HepG2 (cell line): ENCODE data around the gene SNRPD2. TPM values are rescaled to one million over a fixed set of nuclear protein-coding genes. Genes with fewer than 3 reads are reported as not detected.

Source experiments
- AGO2 ChIP-seq: fragments of 200-400 bp; formaldehyde crosslinking; optimal IDR thresholded peaks from 2 replicates; pipeline ENCODE3; 2017; ENCODE audit warnings: mild to moderate bottlenecking, low read depth, low read length, moderate library complexity
- ARID4A ChIP-seq: sonication (generic); formaldehyde crosslinking; IDR thresholded peaks from 2 replicates; pipeline ENCODE4 v1.5.0; 2020; ENCODE audit warnings: mild to moderate bottlenecking, missing genetic modification reagents, borderline replicate concordance
- ATF1 ChIP-seq: IDR thresholded peaks from 2 replicates; pipeline ENCODE4 v1.6.1; 2016; ENCODE audit warnings: mild to moderate bottlenecking, control low read depth
- DMAP1 ChIP-seq: IDR thresholded peaks from 2 replicates; pipeline ENCODE4 v1.6.1; 2016
- ETS1 ChIP-seq: sonication (generic); formaldehyde crosslinking; IDR thresholded peaks from 2 replicates; pipeline ENCODE4 v1.4.0; 2020; ENCODE audit warnings: missing genetic modification reagents
- HIC2 ChIP-seq: sonication (generic); formaldehyde crosslinking; IDR thresholded peaks from 2 replicates; pipeline ENCODE4 v1.9.0; 2022; ENCODE audit warnings: low read depth, missing genetic modification reagents
- KDM2A ChIP-seq: sonication (generic); formaldehyde crosslinking; IDR thresholded peaks from 2 replicates; pipeline ENCODE4 v1.4.0; 2020; ENCODE audit warnings: low read depth, missing genetic modification reagents, borderline replicate concordance
- MXD3 ChIP-seq: IDR thresholded peaks from 2 replicates; pipeline ENCODE4 v1.6.1; 2016; ENCODE audit warnings: mild to moderate bottlenecking, missing biosample characterization, missing genetic modification reagents
- PHF21A ChIP-seq: sonication (generic); formaldehyde crosslinking; IDR thresholded peaks from 2 replicates; pipeline ENCODE4 v1.5.0; 2020; ENCODE audit warnings: mild to moderate bottlenecking, missing genetic modification reagents
- RELA ChIP-seq: sonication (generic); formaldehyde crosslinking; IDR thresholded peaks from 2 replicates; pipeline ENCODE4 v1.4.0; 2020; ENCODE audit warnings: missing genetic modification reagents
- ZBTB38 ChIP-seq: sonication (generic); formaldehyde crosslinking; IDR thresholded peaks from 2 replicates; pipeline ENCODE4 v1.5.1; 2020; ENCODE audit warnings: mild to moderate bottlenecking, missing genetic modification reagents
- ZFP41 ChIP-seq: sonication (generic); formaldehyde crosslinking; IDR thresholded peaks from 2 replicates; pipeline ENCODE4 v1.4.0; 2020; ENCODE audit warnings: mild to moderate bottlenecking, missing genetic modification reagents, borderline replicate concordance
- ZNF446 ChIP-seq: sonication (generic); formaldehyde crosslinking; IDR thresholded peaks from 2 replicates; pipeline ENCODE4 v1.5.0; 2020; ENCODE audit warnings: mild to moderate bottlenecking, missing genetic modification reagents
- ZNF556 ChIP-seq: sonication (generic); formaldehyde crosslinking; IDR thresholded peaks from 2 replicates; pipeline ENCODE4 v1.4.0; 2020; ENCODE audit warnings: mild to moderate bottlenecking, missing genetic modification reagents, borderline replicate concordance
- ZNF605 ChIP-seq: sonication (generic); formaldehyde crosslinking; IDR thresholded peaks from 2 replicates; pipeline ENCODE4 v1.8.0; 2022; ENCODE audit warnings: mild to moderate bottlenecking, missing genetic modification reagents
- ZNF639 ChIP-seq: conservative IDR thresholded peaks from 2 replicates; pipeline ENCODE4 v1.6.1; 2018; ENCODE audit warnings: missing genetic modification reagents
- ZNF720 ChIP-seq: sonication (generic); formaldehyde crosslinking; IDR thresholded peaks from 2 replicates; pipeline ENCODE4 v1.4.0; 2020; ENCODE audit warnings: missing genetic modification reagents
- ZNF790 ChIP-seq: sonication (generic); formaldehyde crosslinking; IDR thresholded peaks from 2 replicates; pipeline ENCODE4 v1.8.0; 2022; ENCODE audit warnings: missing genetic modification reagents, mild to moderate bottlenecking, borderline replicate concordance
- polyA plus RNA-seq, 8 experiments: library from polyadenylated mRNA; depleted of rRNA in 3 of 8; stranded (reverse) in 7 of 8; unstranded in 1 of 8; fragments of >200 nt; fragmentation: Illumina TruSeq in 4 of 8; extraction: Trizol in 4 of 8; gene quantifications; 2 replicates each; pipeline versions ENCODE4 v1.2.1 to v1.2.3, GENCODE V29; 2011 to 2016; ENCODE audit warnings: low read depth in 4 of 8, missing spikeins in 1 of 8, mixed read lengths in 1 of 8; ENCODE audit not compliant: insufficient read depth in 1 of 8
- total RNA-seq, 5 experiments: library from RNA; depleted of rRNA; stranded (reverse); fragments of >200 nt; fragmentation: Illumina TruSeq; extraction: Trizol; gene quantifications; 2 replicates each; pipeline ENCODE4 v1.2.3, GENCODE V29; 2016; ENCODE audit warnings: low read depth in 1 of 5

SNRPD2 gene
- total and polyA plus RNA-seq, 2 of the 13 experiments (the other 11 are each of a cell fraction or from before 2014, with no cell fraction given) = 299 to 485 TPM

GRCh38 chr19:45692187-45693105, 693 bp upstream of the SNRPD2 start, which contains the start of gene QPCTL (continued):
- TF ChIP-seq ARID4A (CRISPR knock-in tag) (peak; percentile 97), ZNF790 (CRISPR knock-in tag) (peak; percentile 90), HIC2 (peak; percentile 43; the same call in 1 of the 2 replicates), ETS1 (CRISPR knock-in tag) (no peak), ZNF720 (no peak), DMAP1 (CRISPR knock-in tag) (no peak; the same call in 1 of the 2 replicates), KDM2A (CRISPR knock-in tag) (peak; percentile 71; the same call in 1 of the 2 replicates), ZNF556 (CRISPR knock-in tag) (no peak), ZBTB38 (CRISPR knock-in tag) (peak; percentile 58), AGO2 (peak; percentile 41), MXD3 (peak; percentile 83), RELA (CRISPR knock-in tag) (0 out of 2 replicates have a peak, but pooled peaks have one; percentile 47), ZNF605 (CRISPR knock-in tag) (peak; percentile 88), ATF1 (peak; percentile 79), ZNF446 (CRISPR knock-in tag) (0 out of 2 replicates have a peak, but pooled peaks have one; percentile 65), ZNF639 (0 out of 2 replicates have a peak, but pooled peaks have one; percentile 12), PHF21A (CRISPR knock-in tag) (0 out of 2 replicates have a peak, but pooled peaks have one; percentile 37), ZFP41 (no peak; the same call in 1 of the 2 replicates)
